DND-41 (cell line): Measurements from ENCODE around the gene SCAF11.

Source experiments
- ATAC-seq: fragments of 200-7000 bp; cut with Tn5 transposase; 3 replicates; pipeline ENCODE4 v1.9.1; 2021; ENCODE audit warnings: low read depth; ENCODE audit not compliant: insufficient read depth
- DNase-seq: peaks from one replicate; pipeline ENCODE4 v3.0.0-alpha.2; 2020
- H2AFZ ChIP-seq: 2 replicates; pipeline ENCODE4 v1.6.0; 2012; ENCODE audit warnings: low read depth, low read length
- H3K27ac ChIP-seq: 2 replicates; pipeline ENCODE4 v1.5.1; 2012; ENCODE audit warnings: low read length, inconsistent platforms
- H3K27me3 ChIP-seq: fragments of 200-600 bp; sonication (generic); 2 replicates; pipeline ENCODE4 v1.6.0; 2012; ENCODE audit warnings: low read length, mild to moderate bottlenecking, inconsistent platforms; ENCODE audit not compliant: insufficient read depth, poor library complexity
- H3K36me3 ChIP-seq: 2 replicates; pipeline ENCODE4 v1.5.1; 2012; ENCODE audit warnings: low read length, inconsistent platforms; ENCODE audit not compliant: insufficient read depth
- H3K4me1 ChIP-seq: 2 replicates; pipeline ENCODE4 v1.5.1; 2012; ENCODE audit warnings: mild to moderate bottlenecking, low read length; ENCODE audit not compliant: insufficient read depth
- H3K4me2 ChIP-seq: 2 replicates; pipeline ENCODE4 v1.6.0; 2012; ENCODE audit warnings: mild to moderate bottlenecking, moderate library complexity, low read length, inconsistent platforms; ENCODE audit not compliant: insufficient read depth
- H3K4me3 ChIP-seq, 2 experiments: fragments of 200-600 bp in 1 of 2; shearing (Covaris generic) in 1 of 2; 2 replicates each; pipeline ENCODE4 v1.5.1; 2012 to 2016; ENCODE audit warnings: inconsistent platforms in 2 of 2, low read length in 2 of 2, mild to moderate bottlenecking in 2 of 2, low read depth in 1 of 2, moderate library complexity in 1 of 2
- H3K79me2 ChIP-seq: 2 replicates; pipeline ENCODE4 v1.6.0; 2012; ENCODE audit warnings: low read length, inconsistent platforms; ENCODE audit not compliant: insufficient read depth
- H3K9ac ChIP-seq: 2 replicates; pipeline ENCODE4 v1.6.0; 2012; ENCODE audit warnings: low read depth, mild to moderate bottlenecking, inconsistent platforms, low read length, moderate library complexity
- H3K9me3 ChIP-seq: 2 replicates; pipeline ENCODE4 v1.5.1; 2012; ENCODE audit warnings: low read length, moderate library complexity, mild to moderate bottlenecking, inconsistent platforms; ENCODE audit not compliant: insufficient read depth, severe bottlenecking
- H4K20me1 ChIP-seq: 2 replicates; pipeline ENCODE4 v1.6.0; 2012; ENCODE audit warnings: low read length; ENCODE audit not compliant: insufficient read depth
- EZH2 ChIP-seq: IDR thresholded peaks from 3 replicates; pipeline ENCODE4 v1.6.1; 2012; ENCODE audit warnings: borderline replicate concordance, low read depth, mild to moderate bottlenecking, moderate library complexity, low read length, inconsistent platforms; ENCODE audit not compliant: severe bottlenecking
- TF ChIP-seq, protein P1 (sequence below): IDR thresholded peaks from 2 replicates; pipeline ENCODE4 v1.5.1; 2012; ENCODE audit warnings: borderline replicate concordance, low read length, moderate library complexity, mild to moderate bottlenecking; ENCODE audit not compliant: poor library complexity, severe bottlenecking; ENCODE audit errors: extremely low read depth

The SCAF11 gene

DNA sequence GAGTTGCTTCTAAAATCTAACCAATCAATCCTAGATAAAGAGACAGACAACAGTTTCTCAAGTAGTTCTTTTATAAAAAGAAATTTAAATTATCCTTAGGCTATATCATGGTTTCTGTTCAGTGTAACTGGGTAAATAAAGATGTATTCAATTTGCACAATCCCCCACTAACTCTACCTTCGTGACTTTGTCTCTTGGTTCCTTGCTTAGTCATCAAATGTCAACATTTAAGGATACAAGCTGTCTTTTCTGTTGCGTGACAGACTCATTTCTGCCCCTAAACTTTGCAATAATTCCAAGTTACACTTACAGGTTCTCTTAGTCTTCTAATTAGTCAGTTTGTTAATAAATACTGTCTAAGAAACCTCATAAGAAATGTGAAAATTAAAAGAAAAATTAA, 50.6 kb downstream of the SCAF11 start:
- TF ChIP-seq, protein P1, sequence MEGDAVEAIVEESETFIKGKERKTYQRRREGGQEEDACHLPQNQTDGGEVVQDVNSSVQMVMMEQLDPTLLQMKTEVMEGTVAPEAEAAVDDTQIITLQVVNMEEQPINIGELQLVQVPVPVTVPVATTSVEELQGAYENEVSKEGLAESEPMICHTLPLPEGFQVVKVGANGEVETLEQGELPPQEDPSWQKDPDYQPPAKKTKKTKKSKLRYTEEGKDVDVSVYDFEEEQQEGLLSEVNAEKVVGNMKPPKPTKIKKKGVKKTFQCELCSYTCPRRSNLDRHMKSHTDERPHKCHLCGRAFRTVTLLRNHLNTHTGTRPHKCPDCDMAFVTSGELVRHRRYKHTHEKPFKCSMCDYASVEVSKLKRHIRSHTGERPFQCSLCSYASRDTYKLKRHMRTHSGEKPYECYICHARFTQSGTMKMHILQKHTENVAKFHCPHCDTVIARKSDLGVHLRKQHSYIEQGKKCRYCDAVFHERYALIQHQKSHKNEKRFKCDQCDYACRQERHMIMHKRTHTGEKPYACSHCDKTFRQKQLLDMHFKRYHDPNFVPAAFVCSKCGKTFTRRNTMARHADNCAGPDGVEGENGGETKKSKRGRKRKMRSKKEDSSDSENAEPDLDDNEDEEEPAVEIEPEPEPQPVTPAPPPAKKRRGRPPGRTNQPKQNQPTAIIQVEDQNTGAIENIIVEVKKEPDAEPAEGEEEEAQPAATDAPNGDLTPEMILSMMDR: no peak
- TF ChIP-seq EZH2: no peak
- Histone ChIP-seq H3K4me2 (no peak overlapping the region), H3K27me3 (no peaks in the 10 kb centered on the region), H3K9me3 (no peaks in the 10 kb centered on the region), H3K79me2 (no peaks in the 10 kb centered on the region), H3K4me3 (no peak overlapping the region), H2AFZ (no peak overlapping the region), H3K27ac (no peak overlapping the region), H3K36me3 (peaks cover 80% of the 10 kb centered on the region), H3K4me1 (no peaks in the 10 kb centered on the region), H4K20me1 (no peaks in the 10 kb centered on the region), H3K9ac (no peak overlapping the region)
- ATAC-seq (no peak), DNase-seq (no peak)

GRCh38 chr12:45938566-45938965, 51.8 kb downstream of the SCAF11 start:
- no peaks in the 10 kb centered on the region for H3K79me2 ChIP-seq
- no peaks in the 10 kb centered on the region for H3K27me3 ChIP-seq
- no peak overlapping the region for H3K27ac ChIP-seq
- no peak for DNase-seq
- H3K4me1 ChIP-seq: no peaks in the 10 kb centered on the region
- peaks cover 76% of the 10 kb centered on the region; the same call in 1 of the 2 replicates for H3K36me3 ChIP-seq
- ATAC-seq: no peak
- no peak overlapping the region for H3K4me2 ChIP-seq
- H3K4me3 ChIP-seq: no peak overlapping the region
- H2AFZ ChIP-seq: no peak overlapping the region
- TF ChIP-seq, protein P1: no peak
- no peak for TF ChIP-seq EZH2
- no peak overlapping the region for H3K9ac ChIP-seq
- no peaks in the 10 kb centered on the region for H3K9me3 ChIP-seq
- no peaks in the 10 kb centered on the region for H4K20me1 ChIP-seq

DNA sequence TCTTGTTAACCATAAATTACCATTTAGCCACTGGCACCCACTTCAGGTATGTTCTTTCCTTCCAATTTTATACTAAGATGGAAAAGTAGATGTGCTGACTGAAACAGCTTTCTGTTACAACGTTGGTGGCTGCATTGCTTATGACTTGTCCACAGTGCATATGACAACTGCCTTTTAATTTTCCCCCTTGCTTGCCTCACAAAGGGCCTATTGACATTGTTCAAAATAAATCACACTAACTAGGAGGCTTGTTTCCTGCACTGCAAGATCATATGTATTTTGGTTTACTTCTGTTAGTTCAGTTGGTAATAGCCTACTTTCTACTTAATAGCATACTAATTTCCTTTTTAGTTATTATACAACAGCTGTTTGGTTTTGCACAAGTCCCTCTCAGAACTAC, 55.4 kb downstream of the SCAF11 start:
- Histone ChIP-seq H3K9ac (no peak overlapping the region), H3K27me3 (no peaks in the 10 kb centered on the region), H3K4me2 (no peak overlapping the region), H2AFZ (no peak overlapping the region), H3K4me3 (no peak overlapping the region), H3K4me1 (no peaks in the 10 kb centered on the region), H3K9me3 (no peaks in the 10 kb centered on the region), H3K79me2 (no peaks in the 10 kb centered on the region), H4K20me1 (no peaks in the 10 kb centered on the region), H3K27ac (no peak overlapping the region), H3K36me3 (peaks cover 77% of the 10 kb centered on the region)
- DNase-seq (no peak), ATAC-seq (no peak)
- no peak for TF ChIP-seq EZH2
- TF ChIP-seq, protein P1: no peak

- H3K36me3 ChIP-seq: peaks cover 82% of the 10 kb centered on the region
Observed at GRCh38 chr12:45933504-45933903, 56.9 kb downstream of the SCAF11 start.

More at GRCh38 chr12:45933504-45933903, 56.9 kb downstream of the SCAF11 start:
- Histone ChIP-seq H3K4me3 (no peak overlapping the region), H3K27ac (no peak overlapping the region), H4K20me1 (no peaks in the 10 kb centered on the region), H3K9ac (no peak overlapping the region), H2AFZ (no peak overlapping the region), H3K9me3 (no peaks in the 10 kb centered on the region), H3K27me3 (no peaks in the 10 kb centered on the region), H3K4me1 (no peaks in the 10 kb centered on the region), H3K79me2 (no peaks in the 10 kb centered on the region), H3K4me2 (no peak overlapping the region)
- TF ChIP-seq, protein P1: no peak
- TF ChIP-seq EZH2: no peak
- ATAC-seq (no peak), DNase-seq (no peak)
